Fibroblast of lung (primary cell): ENCODE results near the gene ITCH.

Experiments
- EZH2 ChIP-seq: IDR thresholded peaks from 2 replicates; pipeline ENCODE4 v1.5.1; 2012; ENCODE audit warnings: low read length, control low read depth, mild to moderate bottlenecking; ENCODE audit errors: missing control alignments
- TF ChIP-seq, protein P1 (sequence below), 2 donors: IDR thresholded peaks in 1 of 2; conservative IDR thresholded peaks in 1 of 2; 1 replicate in 1 of 2; 2 replicates in 1 of 2; pipeline ENCODE4 v1.5.1; 2011 to 2012; ENCODE audit warnings: low read length in 2 of 2, control low read depth in 1 of 2, inconsistent platforms in 1 of 2, low read depth in 1 of 2, mild to moderate bottlenecking in 1 of 2

DNA sequence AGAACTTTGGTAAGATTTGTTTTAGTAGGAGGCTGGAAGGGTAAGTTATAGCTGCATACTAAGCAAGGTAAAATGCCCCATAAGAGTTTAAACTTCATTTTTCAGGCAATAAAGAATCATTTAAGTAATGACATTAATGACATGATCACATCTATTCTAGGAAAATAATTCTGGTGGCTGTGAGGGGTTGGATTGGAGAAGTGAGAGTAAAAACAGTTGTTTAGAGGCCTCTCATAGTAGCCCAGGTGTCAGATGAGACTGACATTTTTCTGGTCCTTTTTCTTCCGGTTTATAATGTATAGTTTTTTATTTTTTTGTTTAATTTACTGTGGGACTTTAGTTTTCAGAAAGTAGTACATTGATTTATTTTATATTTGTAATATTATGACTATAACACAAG lies 40.8 kb downstream of the ITCH start:
- no peak for TF ChIP-seq EZH2
- TF ChIP-seq, protein P1, sequence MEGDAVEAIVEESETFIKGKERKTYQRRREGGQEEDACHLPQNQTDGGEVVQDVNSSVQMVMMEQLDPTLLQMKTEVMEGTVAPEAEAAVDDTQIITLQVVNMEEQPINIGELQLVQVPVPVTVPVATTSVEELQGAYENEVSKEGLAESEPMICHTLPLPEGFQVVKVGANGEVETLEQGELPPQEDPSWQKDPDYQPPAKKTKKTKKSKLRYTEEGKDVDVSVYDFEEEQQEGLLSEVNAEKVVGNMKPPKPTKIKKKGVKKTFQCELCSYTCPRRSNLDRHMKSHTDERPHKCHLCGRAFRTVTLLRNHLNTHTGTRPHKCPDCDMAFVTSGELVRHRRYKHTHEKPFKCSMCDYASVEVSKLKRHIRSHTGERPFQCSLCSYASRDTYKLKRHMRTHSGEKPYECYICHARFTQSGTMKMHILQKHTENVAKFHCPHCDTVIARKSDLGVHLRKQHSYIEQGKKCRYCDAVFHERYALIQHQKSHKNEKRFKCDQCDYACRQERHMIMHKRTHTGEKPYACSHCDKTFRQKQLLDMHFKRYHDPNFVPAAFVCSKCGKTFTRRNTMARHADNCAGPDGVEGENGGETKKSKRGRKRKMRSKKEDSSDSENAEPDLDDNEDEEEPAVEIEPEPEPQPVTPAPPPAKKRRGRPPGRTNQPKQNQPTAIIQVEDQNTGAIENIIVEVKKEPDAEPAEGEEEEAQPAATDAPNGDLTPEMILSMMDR (conservative IDR thresholded peaks at IDR 0.05 in 1 of 2, IDR thresholded peaks at IDR 0.05 in 1 of 2; ENCODE audit: low read depth in 1 of 2, low read length in 2 of 2): no peak
